Activated naive CD8-positive, alpha-beta T cell treated with anti-CD3 and anti-CD28 coated beads for 36 hours (primary cell): Measurements from ENCODE around the gene ATG10. TPM values are rescaled to one million over a fixed set of nuclear protein-coding genes. Genes with fewer than 3 reads are reported as not detected.
"Not testable (repeated sequence)": the region's sequence is repeated elsewhere in the genome, so short reads cannot be mapped to it uniquely, and the experiment has no call there.

Experiments
- DNase-seq: peaks from one replicate; pipeline ENCODE4 v3.0.0; 2021
- H3K27ac Mint-ChIP-seq: one replicate; pipeline ENCODE4 v1.8.0; 2022; ENCODE audit warnings: mild to moderate bottlenecking, moderate library complexity, mixed read lengths
- H3K27me3 Mint-ChIP-seq: one replicate; pipeline ENCODE4 v1.8.0; 2022; ENCODE audit warnings: mild to moderate bottlenecking, mixed read lengths
- H3K36me3 Mint-ChIP-seq: one replicate; pipeline ENCODE4 v1.8.0; 2021; ENCODE audit warnings: mild to moderate bottlenecking, mixed read lengths
- H3K4me1 Mint-ChIP-seq: one replicate; pipeline ENCODE4 v1.8.0; 2021; ENCODE audit warnings: mixed read lengths
- H3K4me3 Mint-ChIP-seq: one replicate; pipeline ENCODE4 v1.8.0; 2022; ENCODE audit warnings: mild to moderate bottlenecking, moderate library complexity, mixed read lengths
- H3K9me3 Mint-ChIP-seq: one replicate; pipeline ENCODE4 v1.8.0; 2022; ENCODE audit warnings: mixed read lengths
- total RNA-seq, 2 experiments: library from RNA; stranded (reverse); gene quantifications; one replicate each; pipeline ENCODE4 v1.2.3, GENCODE V29; 2021

ATG10 gene
- total RNA-seq, 2 experiments from 2014 or later = 9.3 to 10.7 TPM

DNA sequence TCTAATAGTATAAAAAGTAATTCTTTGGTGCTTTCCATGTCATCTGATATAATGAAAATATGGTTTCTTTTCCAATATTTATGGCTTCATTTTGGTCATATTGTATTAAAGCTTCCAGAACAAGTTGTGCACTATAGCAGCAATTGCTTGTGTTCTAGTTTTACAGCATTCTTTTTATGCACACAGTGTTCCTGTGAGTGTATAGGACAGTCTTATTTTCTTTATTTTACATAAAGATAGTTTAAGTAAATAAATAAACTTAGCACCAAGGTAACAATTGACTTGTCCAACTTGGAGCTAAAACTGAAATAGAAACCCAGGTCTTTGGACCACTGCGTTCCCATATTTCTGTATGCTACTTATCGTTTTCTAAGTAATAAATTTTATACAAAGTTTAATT is 38.9 kb downstream of the ATG10 start:
- Mint-ChIP-seq H3K4me1 (peaks cover 1% of the 10 kb centered on the region), H3K36me3 (peaks cover 38% of the 10 kb centered on the region), H3K4me3 (no peak overlapping the region), H3K9me3 (peaks cover 6% of the 10 kb centered on the region), H3K27me3 (no peaks in the 10 kb centered on the region), H3K27ac (no peak overlapping the region)
- no peak for DNase-seq

DNA sequence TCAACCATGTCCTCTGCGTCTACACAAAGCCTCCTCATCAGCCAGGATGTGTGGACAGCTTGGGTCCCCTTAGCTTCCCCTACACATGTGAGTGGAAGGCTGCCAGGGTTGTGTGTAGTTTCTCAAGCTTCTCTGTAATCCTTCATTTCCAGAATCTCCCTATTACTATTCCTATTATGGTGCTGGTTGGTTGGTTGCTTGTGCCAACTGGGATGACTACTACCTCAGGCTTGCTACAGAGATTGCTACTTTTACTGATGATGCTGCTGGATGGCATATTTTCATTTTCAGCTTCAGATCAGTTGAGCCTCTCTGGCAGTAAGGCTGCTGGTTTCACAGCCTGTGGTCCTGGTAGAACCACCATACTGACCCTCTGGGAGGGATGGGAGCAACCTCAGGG is 39.9 kb downstream of the ATG10 start:
- H3K4me1 Mint-ChIP-seq = peaks cover 1% of the 10 kb centered on the region
- H3K27me3 Mint-ChIP-seq = no peaks in the 10 kb centered on the region
- H3K36me3 Mint-ChIP-seq = peaks cover 46% of the 10 kb centered on the region
- H3K9me3 Mint-ChIP-seq = peaks cover 11% of the 10 kb centered on the region
- DNase-seq = no peak
- no peak overlapping the region for H3K27ac Mint-ChIP-seq
- H3K4me3 Mint-ChIP-seq = no peak overlapping the region

DNA sequence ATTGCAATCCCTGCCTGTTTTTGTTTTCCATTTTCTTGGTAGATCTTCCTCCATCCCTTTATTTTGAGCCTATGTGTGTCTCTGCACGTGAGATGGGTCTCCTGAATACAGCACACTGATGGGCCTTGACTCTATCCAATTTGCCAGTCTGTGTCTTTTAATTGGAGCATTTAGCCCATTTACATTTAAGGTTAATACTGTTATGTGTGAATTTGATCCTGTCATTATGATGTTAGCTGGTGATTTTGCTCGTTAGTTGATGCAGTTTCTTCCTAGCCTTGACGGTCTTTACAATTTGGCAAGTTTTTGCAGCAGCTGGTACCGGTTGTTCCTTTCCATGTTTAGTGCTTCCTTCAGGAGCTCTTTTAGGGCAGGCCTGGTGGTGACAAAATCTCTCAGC is 42.8 kb downstream of the ATG10 start:
- H3K4me3 Mint-ChIP-seq, H3K27me3 Mint-ChIP-seq, H3K27ac Mint-ChIP-seq, DNase-seq, H3K4me1 Mint-ChIP-seq: not testable (repeated sequence)
- Mint-ChIP-seq H3K36me3 (peaks cover 52% of the 10 kb centered on the region), H3K9me3 (peaks cover 11% of the 10 kb centered on the region)

DNA sequence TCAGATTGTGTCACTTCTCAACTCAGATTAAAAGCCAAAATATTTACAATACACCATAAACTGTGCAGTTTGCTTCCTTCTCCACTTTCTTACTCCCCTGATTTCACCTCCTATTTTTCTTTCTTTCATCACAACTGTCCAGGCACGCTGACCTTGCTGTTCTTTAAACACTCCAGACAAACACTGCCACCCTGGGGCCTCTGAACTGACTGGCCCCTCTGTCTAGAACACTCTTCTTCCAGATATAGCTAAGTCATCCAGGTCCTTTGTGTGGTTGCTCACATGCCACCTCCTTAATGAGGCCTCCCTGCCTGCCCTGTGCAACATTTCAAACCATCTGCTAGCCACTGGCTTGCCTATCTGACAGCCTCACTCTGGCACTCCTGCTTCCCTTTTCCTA is 46.6 kb downstream of the ATG10 start:
- peaks cover 11% of the 10 kb centered on the region for H3K9me3 Mint-ChIP-seq
- DNase-seq = no peak
- H3K27ac Mint-ChIP-seq = no peak overlapping the region
- peaks cover 1% of the 10 kb centered on the region for H3K4me1 Mint-ChIP-seq
- no peaks in the 10 kb centered on the region for H3K27me3 Mint-ChIP-seq
- peaks cover 35% of the 10 kb centered on the region for H3K36me3 Mint-ChIP-seq
- H3K4me3 Mint-ChIP-seq = no peak overlapping the region

DNA sequence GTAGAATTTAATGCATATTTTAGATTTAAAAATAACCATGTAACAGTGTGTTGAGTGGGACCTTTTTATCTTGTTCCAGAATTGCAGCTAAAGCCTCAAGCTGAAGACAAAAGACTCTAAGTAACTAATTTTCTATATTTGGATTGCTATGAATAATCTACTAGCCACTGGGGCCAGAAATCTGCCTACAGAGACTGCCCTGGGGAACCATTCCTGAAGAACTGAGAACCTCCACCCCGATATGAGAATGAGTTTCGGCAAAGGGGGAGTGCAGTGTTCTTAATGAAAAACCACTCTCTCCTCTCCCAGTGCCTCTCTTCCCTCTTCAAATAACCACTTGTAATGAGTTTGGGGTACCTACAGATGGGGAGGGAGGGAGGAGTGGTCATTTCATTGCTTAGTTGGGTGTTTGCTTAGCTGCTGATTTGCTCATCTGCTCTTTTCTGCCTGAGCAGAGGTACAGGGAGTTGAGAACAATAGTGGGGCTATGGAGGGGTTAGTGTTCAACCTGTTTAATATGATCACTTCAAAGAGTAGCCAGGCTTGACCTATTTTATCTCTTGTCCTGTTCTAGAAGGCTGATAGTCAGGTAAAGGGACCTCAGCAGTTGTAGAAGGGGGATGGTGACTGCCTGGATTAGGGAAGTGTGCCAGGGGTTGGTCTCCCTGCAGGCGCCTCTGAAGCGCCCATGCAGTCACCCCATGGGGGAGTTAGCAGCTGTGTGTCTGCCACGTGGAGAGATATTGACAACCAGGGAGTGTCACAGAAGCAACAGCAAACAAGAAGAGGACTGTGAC is 47.7 kb downstream of the ATG10 start:
- Mint-ChIP-seq H3K4me3 (no peak overlapping the region), H3K9me3 (peaks cover 11% of the 10 kb centered on the region), H3K27me3 (no peaks in the 10 kb centered on the region), H3K4me1 (peaks cover 1% of the 10 kb centered on the region), H3K27ac (no peak overlapping the region), H3K36me3 (peaks cover 29% of the 10 kb centered on the region)
- DNase-seq = no peak

DNA sequence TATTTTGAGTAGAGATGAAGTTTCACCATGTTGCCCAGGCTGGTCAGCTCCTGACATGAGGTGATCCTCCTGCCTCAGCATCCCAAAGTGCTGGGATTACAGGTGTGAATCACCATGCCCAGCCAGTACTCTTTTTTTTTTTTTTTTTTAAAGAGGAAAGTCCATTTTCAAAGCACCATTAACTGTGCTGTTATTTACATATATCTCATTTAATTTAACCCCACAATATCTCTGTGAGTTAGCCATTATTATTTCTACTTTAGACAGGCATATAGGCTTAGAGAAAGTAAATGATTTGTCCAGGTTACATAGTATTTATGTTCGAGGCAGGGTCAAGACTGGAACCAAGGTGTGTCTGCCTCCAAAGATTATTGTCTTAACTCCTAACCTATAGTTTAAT is 50.7 kb downstream of the ATG10 start:
- no peak overlapping the region for H3K27ac Mint-ChIP-seq

DNA sequence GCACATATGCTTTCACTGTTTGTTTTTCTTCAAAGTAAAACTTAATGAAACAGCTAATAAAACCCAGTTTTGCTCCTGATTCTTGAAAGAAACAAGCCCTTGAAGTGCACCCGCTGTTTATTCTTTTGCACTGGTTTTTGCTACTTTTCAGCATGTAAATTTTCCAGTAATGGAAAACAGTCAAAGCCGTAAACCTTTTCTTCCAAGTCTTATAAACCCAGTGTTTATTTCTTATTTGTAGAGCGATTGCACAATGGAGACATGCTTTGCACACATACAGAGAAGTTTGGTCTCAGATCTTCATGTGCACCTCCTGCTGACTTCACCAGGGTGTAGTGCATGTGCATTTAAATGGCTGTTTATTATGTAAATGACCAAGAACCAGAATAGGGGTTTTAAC is 51.8 kb downstream of the ATG10 start:
- H3K27ac Mint-ChIP-seq = no peak overlapping the region
- H3K9me3 Mint-ChIP-seq = no peaks in the 10 kb centered on the region
- H3K27me3 Mint-ChIP-seq = no peaks in the 10 kb centered on the region
- no peak overlapping the region for H3K4me3 Mint-ChIP-seq
- H3K36me3 Mint-ChIP-seq = no peaks in the 10 kb centered on the region
- DNase-seq = no peak
- no peaks in the 10 kb centered on the region for H3K4me1 Mint-ChIP-seq

More for the DNA sequence above, 50.7 kb downstream of the ATG10 start:
- H3K4me3 Mint-ChIP-seq = no peak overlapping the region
- peaks cover 6% of the 10 kb centered on the region for H3K36me3 Mint-ChIP-seq
- no peaks in the 10 kb centered on the region for H3K9me3 Mint-ChIP-seq
- no peaks in the 10 kb centered on the region for H3K4me1 Mint-ChIP-seq
- no peak for DNase-seq
- no peaks in the 10 kb centered on the region for H3K27me3 Mint-ChIP-seq

DNA sequence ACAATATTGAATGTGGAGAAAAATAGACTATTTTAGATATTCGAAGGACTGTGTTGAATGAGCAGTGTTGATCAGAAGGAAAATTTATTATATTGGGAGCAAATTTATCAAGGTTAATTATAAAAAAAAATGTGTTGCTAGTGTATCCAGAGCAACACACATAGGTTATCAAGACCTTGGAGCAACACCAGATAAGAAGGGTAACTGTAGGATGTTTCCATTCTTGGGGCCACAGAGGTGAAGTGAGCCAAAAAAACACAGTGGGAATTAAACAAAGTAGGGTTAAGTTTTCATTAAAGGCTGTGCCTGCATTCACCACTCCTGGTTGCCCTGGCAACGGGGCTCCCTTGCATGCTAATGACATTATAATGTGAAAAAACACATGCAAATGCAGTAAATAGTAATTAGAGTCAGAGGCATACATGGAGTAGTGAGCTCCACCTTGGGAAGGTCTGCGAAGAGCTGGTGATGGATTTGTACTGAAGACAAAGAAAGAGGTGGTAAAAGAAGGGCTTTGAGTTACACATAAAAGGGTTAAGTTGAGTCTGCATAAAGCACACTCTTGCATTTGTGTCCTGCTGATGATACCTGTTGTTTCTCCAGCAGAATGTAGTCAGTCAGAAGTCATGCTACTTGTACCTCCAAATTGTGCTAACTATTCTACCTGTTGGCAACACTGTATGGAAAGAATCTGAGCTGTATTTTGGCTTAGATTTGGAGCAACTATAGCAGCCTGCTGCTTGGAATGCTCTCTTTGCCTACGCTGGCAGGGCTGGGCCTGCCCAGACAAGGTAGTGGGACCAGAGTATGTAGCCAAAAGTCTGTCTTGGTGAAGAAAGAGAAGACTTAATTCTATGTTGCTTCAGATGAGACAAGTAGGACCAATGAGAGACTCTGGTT is 59.6 kb downstream of the ATG10 start:
- DNase-seq = no peak
- H3K9me3 Mint-ChIP-seq = no peaks in the 10 kb centered on the region
- H3K4me3 Mint-ChIP-seq = no peak overlapping the region
- peaks cover 7% of the 10 kb centered on the region for H3K36me3 Mint-ChIP-seq
- H3K4me1 Mint-ChIP-seq = no peaks in the 10 kb centered on the region
- H3K27me3 Mint-ChIP-seq = no peaks in the 10 kb centered on the region
- H3K27ac Mint-ChIP-seq = no peak overlapping the region

DNA sequence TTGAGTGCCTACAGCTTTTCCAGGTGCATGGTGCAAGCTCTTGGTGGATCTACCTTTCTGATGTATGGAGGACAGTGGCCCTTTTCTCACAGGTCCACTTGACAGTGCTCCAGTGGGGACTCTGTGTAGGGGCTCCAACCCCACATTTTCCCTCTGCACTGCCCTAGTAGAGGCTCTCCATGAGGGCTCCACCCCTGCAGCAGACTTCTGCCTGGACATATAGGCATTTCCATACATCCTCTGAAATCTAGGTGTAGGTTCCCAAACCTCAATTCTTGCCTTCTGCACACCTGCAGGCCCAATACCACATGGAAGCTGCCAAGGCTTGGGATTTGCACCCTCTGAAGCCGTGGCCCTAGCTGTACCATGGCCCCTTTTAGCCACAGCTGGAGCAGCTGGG is 71.1 kb downstream of the ATG10 start:
- not testable (repeated sequence) for DNase-seq, H3K4me3 Mint-ChIP-seq, H3K4me1 Mint-ChIP-seq, H3K27me3 Mint-ChIP-seq, H3K27ac Mint-ChIP-seq
- H3K36me3 Mint-ChIP-seq = peaks cover 27% of the 10 kb centered on the region
- H3K9me3 Mint-ChIP-seq = peaks cover 15% of the 10 kb centered on the region

DNA sequence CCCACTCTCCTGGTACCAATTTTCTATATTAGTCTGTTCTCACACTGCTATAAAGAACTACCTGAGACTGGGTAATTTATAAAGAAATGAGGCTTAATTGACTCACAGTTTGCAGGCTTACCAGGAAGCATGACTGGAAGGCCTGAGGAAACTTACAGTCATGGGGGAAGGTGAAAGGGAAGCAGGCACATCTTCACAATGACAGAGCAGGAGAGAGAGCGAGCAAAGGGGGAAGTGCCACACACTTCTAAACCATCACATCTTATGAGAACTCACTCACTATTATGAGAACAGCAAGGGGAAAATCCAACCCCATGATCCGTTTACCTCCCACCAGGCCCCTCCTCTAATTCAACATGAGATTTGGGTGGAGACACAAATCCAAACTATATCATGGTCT is 72.2 kb downstream of the ATG10 start:
- Mint-ChIP-seq H3K27me3 (no peaks in the 10 kb centered on the region), H3K4me3 (no peak overlapping the region), H3K27ac (no peak overlapping the region), H3K9me3 (peaks cover 11% of the 10 kb centered on the region), H3K4me1 (no peaks in the 10 kb centered on the region), H3K36me3 (peaks cover 25% of the 10 kb centered on the region)
- no peak for DNase-seq

DNA sequence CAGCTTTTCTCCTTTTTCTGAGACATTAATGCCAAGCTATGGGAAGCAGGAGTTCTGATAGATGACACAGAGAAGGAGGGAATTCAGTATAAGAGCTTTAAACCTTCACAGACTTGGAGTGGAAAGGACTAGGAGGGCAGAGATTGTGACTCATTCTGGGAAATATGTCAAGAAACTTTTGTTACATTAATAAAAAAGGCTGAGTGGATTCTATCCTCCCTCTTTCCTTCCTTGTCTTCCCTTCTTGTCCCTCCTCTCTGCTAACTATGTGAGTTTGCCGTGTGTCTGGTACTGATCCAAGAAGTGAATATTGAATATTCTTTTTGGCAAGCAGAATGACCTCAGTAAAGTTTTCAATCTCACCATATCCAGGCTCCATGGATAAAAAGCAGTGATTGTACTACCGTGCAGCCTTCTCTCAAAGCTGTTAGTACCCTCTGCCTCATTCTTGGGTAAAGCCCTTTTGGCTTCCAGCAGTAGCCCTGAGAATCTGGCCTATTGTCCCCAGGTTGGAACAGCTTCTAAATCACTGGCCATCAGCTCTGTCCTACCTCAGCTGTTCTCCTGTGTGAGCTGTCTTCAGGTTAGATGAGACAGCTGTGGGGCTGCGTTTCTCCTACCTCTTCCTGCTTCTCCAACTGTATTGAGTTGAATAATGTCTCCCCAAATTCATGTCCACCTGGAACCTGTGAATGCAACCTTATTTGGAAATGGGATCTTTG is 73.9 kb downstream of the ATG10 start:
- DNase-seq = no peak
- Mint-ChIP-seq H3K36me3 (peaks cover 25% of the 10 kb centered on the region), H3K9me3 (peaks cover 11% of the 10 kb centered on the region), H3K27ac (no peak overlapping the region), H3K4me3 (no peak overlapping the region), H3K4me1 (no peaks in the 10 kb centered on the region), H3K27me3 (no peaks in the 10 kb centered on the region)

DNA sequence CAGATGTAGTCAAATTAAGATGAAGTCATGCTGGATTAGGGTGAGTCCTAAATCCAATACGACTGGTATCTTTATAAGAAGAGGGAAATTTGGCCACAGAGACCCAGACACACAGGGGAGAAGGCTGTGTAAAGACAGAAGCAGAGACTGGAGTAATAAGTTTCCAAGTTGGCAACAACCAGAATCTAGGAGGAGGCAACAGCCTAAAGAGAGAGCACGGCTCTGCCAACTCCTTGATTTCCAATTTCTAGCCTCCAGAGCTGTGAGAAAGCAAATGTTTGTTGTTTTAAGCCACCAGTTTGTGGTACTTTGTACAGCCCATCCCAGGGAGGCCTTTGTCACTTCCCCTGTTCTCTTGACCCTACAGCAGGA is 74.4 kb downstream of the ATG10 start:
- no peaks in the 10 kb centered on the region for H3K4me1 Mint-ChIP-seq
- H3K36me3 Mint-ChIP-seq = peaks cover 25% of the 10 kb centered on the region
- no peak for DNase-seq
- H3K27me3 Mint-ChIP-seq = no peaks in the 10 kb centered on the region
- no peak overlapping the region for H3K4me3 Mint-ChIP-seq
- H3K27ac Mint-ChIP-seq = no peak overlapping the region
- peaks cover 11% of the 10 kb centered on the region for H3K9me3 Mint-ChIP-seq

DNA sequence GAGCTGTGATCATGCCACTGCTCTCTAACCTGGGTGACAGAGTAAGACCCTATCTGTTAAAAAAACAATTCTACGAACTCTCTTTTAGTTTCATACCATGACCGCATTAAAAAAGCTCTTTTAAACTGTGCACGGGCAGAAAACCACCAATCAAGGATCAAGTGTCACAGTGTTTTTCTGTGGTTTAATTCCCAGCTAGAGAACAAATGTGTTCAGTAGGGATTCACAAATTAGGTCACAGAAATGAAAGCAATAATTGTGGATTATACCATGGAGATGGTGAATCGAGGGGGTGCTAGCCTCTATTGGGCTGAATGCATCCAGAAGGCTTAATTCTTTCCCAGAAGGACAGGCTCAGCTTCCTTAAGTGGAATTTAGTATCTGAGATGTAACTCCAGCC is 79.1 kb downstream of the ATG10 start:
- no peak for DNase-seq
- Mint-ChIP-seq H3K4me3 (no peak overlapping the region), H3K27ac (no peak overlapping the region), H3K9me3 (peaks cover 3% of the 10 kb centered on the region), H3K4me1 (peaks cover 14% of the 10 kb centered on the region), H3K36me3 (peaks cover 4% of the 10 kb centered on the region), H3K27me3 (no peaks in the 10 kb centered on the region)

DNA sequence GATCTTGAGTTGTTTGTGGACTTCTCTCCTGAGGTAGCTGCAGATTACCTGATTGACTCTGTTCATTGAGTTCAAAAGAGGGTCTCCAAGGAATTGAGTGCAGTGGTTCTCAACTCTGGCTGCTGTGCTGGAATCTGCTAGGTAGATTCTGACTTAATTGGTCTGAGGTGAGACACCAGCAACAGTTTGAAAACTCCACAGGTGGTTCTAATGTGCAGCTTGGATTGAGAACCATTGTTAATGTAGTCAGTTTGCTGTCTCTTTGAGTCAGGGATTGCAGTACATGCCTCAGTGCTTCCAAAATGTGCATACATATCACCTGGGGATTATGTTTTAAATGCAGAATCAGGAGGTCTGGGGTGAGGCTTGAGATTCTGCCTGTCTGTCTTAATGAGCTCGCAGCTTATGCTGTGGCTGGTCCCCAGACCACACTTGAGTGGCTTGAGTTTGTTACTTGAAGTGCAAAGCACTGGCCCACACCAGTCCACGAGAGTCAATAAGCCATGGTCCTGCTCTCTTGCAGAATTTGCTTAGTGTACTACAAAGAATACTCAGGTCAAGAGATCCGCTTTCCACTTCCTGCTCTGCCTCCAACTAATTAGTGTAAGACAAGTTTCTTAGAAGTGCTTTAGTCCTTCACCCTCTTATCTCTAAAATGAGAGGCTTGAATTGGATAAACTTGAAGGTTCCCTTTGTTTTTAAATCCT is 82.3 kb downstream of the ATG10 start:
- no peaks in the 10 kb centered on the region for H3K36me3 Mint-ChIP-seq
- H3K27ac Mint-ChIP-seq = no peak overlapping the region
- no peaks in the 10 kb centered on the region for H3K9me3 Mint-ChIP-seq
- DNase-seq = no peak
- peaks cover 16% of the 10 kb centered on the region for H3K4me1 Mint-ChIP-seq
- no peaks in the 10 kb centered on the region for H3K27me3 Mint-ChIP-seq
- no peak overlapping the region for H3K4me3 Mint-ChIP-seq

DNA sequence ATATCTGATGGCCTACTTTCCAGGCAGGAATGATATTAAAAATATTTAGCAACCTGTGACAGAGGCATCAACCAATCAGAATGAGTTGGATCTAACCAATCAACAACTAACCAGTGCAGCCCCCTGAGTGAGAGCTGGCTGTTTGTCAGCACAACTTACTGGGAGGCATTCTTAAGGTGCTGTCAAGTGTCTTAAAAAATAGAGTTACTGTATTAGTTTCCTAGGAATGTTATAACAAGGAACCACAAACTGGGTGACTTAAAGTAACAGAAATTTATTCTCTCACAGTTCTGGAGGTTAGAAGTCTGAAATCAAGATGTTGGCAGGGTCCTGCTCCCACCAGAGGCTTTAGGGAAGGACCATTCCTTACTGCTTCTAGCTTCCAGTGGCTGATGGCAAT is 85.2 kb downstream of the ATG10 start:
- Mint-ChIP-seq H3K36me3 (peaks cover 7% of the 10 kb centered on the region), H3K4me1 (peaks cover 14% of the 10 kb centered on the region), H3K9me3 (no peaks in the 10 kb centered on the region), H3K27ac (no peak overlapping the region), H3K4me3 (no peak overlapping the region), H3K27me3 (no peaks in the 10 kb centered on the region)
- no peak for DNase-seq
